GM23248 (cell line): ENCODE measurements around the gene COBLL1. TPM values are rescaled to one million over a fixed set of nuclear protein-coding genes. Genes with fewer than 3 reads are reported as not detected.

Source experiments
- DNase-seq: peaks from one replicate; pipeline ENCODE4 v3.0.0-alpha.2; 2015
- H2AFZ ChIP-seq: fragments of 200-600 bp; sonication (generic); 2 replicates; pipeline ENCODE4 v1.6.1; 2016; ENCODE audit warnings: antibody characterized with exemption
- H3F3A ChIP-seq: fragments of 200-600 bp; sonication (generic); 2 replicates; pipeline ENCODE4 v1.6.1; 2016; ENCODE audit warnings: mild to moderate bottlenecking, antibody characterized with exemption, mixed run types; ENCODE audit not compliant: insufficient read depth
- H3K27ac ChIP-seq: fragments of 200-600 bp; sonication (generic); 2 replicates; pipeline ENCODE4 v1.5.1; 2016; ENCODE audit warnings: mild to moderate bottlenecking
- H3K27me3 ChIP-seq: fragments of 200-600 bp; sonication (generic); replicated peaks from 2 replicates; pipeline ENCODE4 v1.6.1; 2016; ENCODE audit warnings: mild to moderate bottlenecking; ENCODE audit not compliant: insufficient read depth
- H3K36me3 ChIP-seq: fragments of 200-600 bp; sonication (generic); 2 replicates; pipeline ENCODE4 v1.6.1; 2016; ENCODE audit warnings: low read depth, mild to moderate bottlenecking
- H3K4me1 ChIP-seq: fragments of 200-600 bp; sonication (generic); 2 replicates; pipeline ENCODE4 v1.6.1; 2016; ENCODE audit warnings: mild to moderate bottlenecking; ENCODE audit not compliant: insufficient read depth
- H3K4me2 ChIP-seq: fragments of 200-600 bp; sonication (generic); one replicate; pipeline ENCODE4 v1.6.1; 2016; ENCODE audit warnings: mild to moderate bottlenecking; ENCODE audit not compliant: unreplicated experiment
- H3K4me3 ChIP-seq: fragments of 200-600 bp; sonication (generic); 2 replicates; pipeline ENCODE4 v1.5.1; 2016; ENCODE audit warnings: mild to moderate bottlenecking
- H3K79me2 ChIP-seq: fragments of 200-600 bp; sonication (generic); 2 replicates; pipeline ENCODE4 v1.6.1; 2016; ENCODE audit warnings: mild to moderate bottlenecking; ENCODE audit not compliant: insufficient read depth
- H3K9ac ChIP-seq: fragments of 200-600 bp; sonication (generic); 2 replicates; pipeline ENCODE4 v1.6.1; 2016; ENCODE audit warnings: mild to moderate bottlenecking
- H3K9me2 ChIP-seq: fragments of 200-600 bp; sonication (generic); 2 replicates; pipeline ENCODE4 v1.6.1; 2016; ENCODE audit warnings: mixed run types, mild to moderate bottlenecking, moderate library complexity; ENCODE audit not compliant: insufficient read depth
- H3K9me3 ChIP-seq: fragments of 200-600 bp; sonication (generic); one replicate; pipeline ENCODE4 v1.6.1; 2017; ENCODE audit warnings: low read depth
- H4K20me1 ChIP-seq: fragments of 200-600 bp; sonication (generic); 2 replicates; pipeline ENCODE4 v1.6.0; 2016; ENCODE audit not compliant: insufficient read depth
- EZH2 ChIP-seq: fragments of 200-600 bp; sonication (generic); IDR thresholded peaks from 2 replicates; pipeline ENCODE4 v1.6.1; 2018; ENCODE audit warnings: antibody characterized with exemption, mild to moderate bottlenecking; ENCODE audit not compliant: insufficient read depth, poor library complexity, severe bottlenecking
- EZH2phosphoT487 ChIP-seq: fragments of 200-600 bp; sonication (generic); IDR thresholded peaks from 2 replicates; pipeline ENCODE4 v1.6.1; 2018; ENCODE audit warnings: antibody characterized with exemption, moderate library complexity, mild to moderate bottlenecking, low read depth; ENCODE audit not compliant: insufficient read depth
- whole genome bisulfite sequencing, 2 experiments: methylation state at CpG; one replicate each; pipeline ENCODE4 v1.1.6; 2015 to 2017; ENCODE audit warnings: low lambda C conversion rate in 2 of 2, low coverage in 1 of 2; ENCODE audit errors: missing lambda C conversion rate in 2 of 2; 5-methylcytosine and 5-hydroxymethylcytosine counted together
- in situ Hi-C: fragments of 300-500 bp; cut with MboI; formaldehyde crosslinking; loops from 2 replicates; pipeline ENCODE4 v1.15.0; 2020
- polyA plus RNA-seq: library from polyadenylated mRNA; unstranded; fragments of >200 nt; fragmentation: Nextera tagmentation; extraction: Ambion mirVana; gene quantifications from 2 replicates; pipeline ENCODE4 v1.2.1, GENCODE V29; 2016
- total RNA-seq: library from RNA; depleted of rRNA; stranded (reverse); fragments of >200 nt; shearing (Covaris generic); gene quantifications from 2 replicates; pipeline ENCODE4 v1.2.3, GENCODE V29; 2014

Gene COBLL1
- total and polyA plus RNA-seq, 2 experiments from 2014 or later: 1.8 to 2.2 TPM

GRCh38 chr2:164747783-164748433 lies 93.7 kb downstream of the COBLL1 start:
- Histone ChIP-seq H3K9me2 (no peaks in the 10 kb centered on the region), H3K27me3 (no peaks in the 10 kb centered on the region), H2AFZ (no peak overlapping the region), H3K9me3 (no peaks in the 10 kb centered on the region), H3K4me2 (no peak overlapping the region), H3K4me3 (no peak overlapping the region), H3K27ac (no peak overlapping the region), H3K4me1 (no peaks in the 10 kb centered on the region), H3K9ac (no peak overlapping the region), H4K20me1 (no peaks in the 10 kb centered on the region), H3K79me2 (no peaks in the 10 kb centered on the region), H3F3A (no peaks in the 10 kb centered on the region), H3K36me3 (no peaks in the 10 kb centered on the region)
- TF ChIP-seq EZH2: no peak
- no peak for TF ChIP-seq EZH2phosphoT487
- DNase-seq: no peak
- in situ Hi-C loops: loop anchor here (25.0 kb wide), 1 partner anchor 164 kb away; no protein-coding TSS in a partner anchor
- WGBS, 2 experiments: 47 to 58% methylated on average over 3 of the region's 3 CpGs

GRCh38 chr2:164747140-164747539 lies 94.5 kb downstream of the COBLL1 start:
- Histone ChIP-seq H3K9me3 (no peaks in the 10 kb centered on the region), H3K27me3 (no peaks in the 10 kb centered on the region), H3K4me2 (no peak overlapping the region), H3K79me2 (no peaks in the 10 kb centered on the region), H4K20me1 (no peaks in the 10 kb centered on the region), H3K9me2 (no peaks in the 10 kb centered on the region), H3K4me3 (no peak overlapping the region), H3F3A (no peaks in the 10 kb centered on the region), H2AFZ (no peak overlapping the region), H3K4me1 (no peaks in the 10 kb centered on the region), H3K9ac (no peak overlapping the region), H3K27ac (no peak overlapping the region), H3K36me3 (no peaks in the 10 kb centered on the region)
- no peak for DNase-seq
- WGBS, 2 experiments: 95 to 96% methylated on average over 1 of the region's 1 CpG
- in situ Hi-C loops: loop anchor here (25.0 kb wide), 1 partner anchor 165 kb away; no protein-coding TSS in a partner anchor
- TF ChIP-seq EZH2phosphoT487 (no peak), EZH2 (no peak)

GRCh38 chr2:164746713-164747112 lies 94.9 kb downstream of the COBLL1 start:
- 100% methylated on average over 1 of the region's 1 CpG for WGBS, 2 experiments
- Histone ChIP-seq H3K4me2 (no peak overlapping the region), H3K27me3 (no peaks in the 10 kb centered on the region), H3K9me3 (no peaks in the 10 kb centered on the region), H3K27ac (no peak overlapping the region), H3K4me3 (no peak overlapping the region), H3F3A (no peaks in the 10 kb centered on the region), H3K9ac (no peak overlapping the region), H3K4me1 (no peaks in the 10 kb centered on the region), H3K36me3 (no peaks in the 10 kb centered on the region), H3K9me2 (no peaks in the 10 kb centered on the region), H4K20me1 (no peaks in the 10 kb centered on the region), H2AFZ (no peak overlapping the region), H3K79me2 (no peaks in the 10 kb centered on the region)
- TF ChIP-seq EZH2: no peak
- no peak for TF ChIP-seq EZH2phosphoT487
- in situ Hi-C loops: loop anchor here (25.0 kb wide), 1 partner anchor 166 kb away; no protein-coding TSS in a partner anchor
- DNase-seq: no peak

- no peak overlapping the region for H3K4me3 ChIP-seq
- H3K79me2 ChIP-seq: no peaks in the 10 kb centered on the region
- H3K4me2 ChIP-seq: no peak overlapping the region
- H3K9me3 ChIP-seq: no peaks in the 10 kb centered on the region
- whole genome bisulfite sequencing, 2 experiments: 70 to 72% methylated on average over 5 of the region's 5 CpGs
- H3K27me3 ChIP-seq: no peaks in the 10 kb centered on the region
- no peak overlapping the region for H2AFZ ChIP-seq
- no peaks in the 10 kb centered on the region for H4K20me1 ChIP-seq
- no peaks in the 10 kb centered on the region for H3F3A ChIP-seq
- no peaks in the 10 kb centered on the region for H3K36me3 ChIP-seq
- no peak for TF ChIP-seq EZH2phosphoT487
- no peak for TF ChIP-seq EZH2
- DNase-seq: peak; percentile 3
- no peaks in the 10 kb centered on the region for H3K9me2 ChIP-seq
- no peak overlapping the region for H3K27ac ChIP-seq
- H3K9ac ChIP-seq: no peak overlapping the region
- in situ Hi-C loops: loop anchor here (25.0 kb wide), 1 partner anchor 167 kb away; no protein-coding TSS in a partner anchor
- peaks cover 1% of the 10 kb centered on the region; the same call in 1 of the 2 replicates for H3K4me1 ChIP-seq
Measured at GRCh38 chr2:164745012-164745797, 96.4 kb downstream of the COBLL1 start.
